HG02938 (cell line): ENCODE measurements around the gene KLK12.

Experiments used
- ATAC-seq: cut with Tn5 transposase; IDR thresholded peaks from one replicate; pipeline ENCODE4 v1.9.1; 2021; ENCODE audit warnings: mild to moderate bottlenecking, moderate library complexity; ENCODE audit not compliant: unreplicated experiment

KLK12 gene, protein sequence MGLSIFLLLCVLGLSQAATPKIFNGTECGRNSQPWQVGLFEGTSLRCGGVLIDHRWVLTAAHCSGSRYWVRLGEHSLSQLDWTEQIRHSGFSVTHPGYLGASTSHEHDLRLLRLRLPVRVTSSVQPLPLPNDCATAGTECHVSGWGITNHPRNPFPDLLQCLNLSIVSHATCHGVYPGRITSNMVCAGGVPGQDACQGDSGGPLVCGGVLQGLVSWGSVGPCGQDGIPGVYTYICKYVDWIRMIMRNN

GRCh38 chr19:51034704-51035103 is at the start of gene KLK12:
KLK12 (minus strand) TSS chr19:51035002; CDS start chr19:51034621, 381 bp downstream.
- no peak for ATAC-seq

DNA sequence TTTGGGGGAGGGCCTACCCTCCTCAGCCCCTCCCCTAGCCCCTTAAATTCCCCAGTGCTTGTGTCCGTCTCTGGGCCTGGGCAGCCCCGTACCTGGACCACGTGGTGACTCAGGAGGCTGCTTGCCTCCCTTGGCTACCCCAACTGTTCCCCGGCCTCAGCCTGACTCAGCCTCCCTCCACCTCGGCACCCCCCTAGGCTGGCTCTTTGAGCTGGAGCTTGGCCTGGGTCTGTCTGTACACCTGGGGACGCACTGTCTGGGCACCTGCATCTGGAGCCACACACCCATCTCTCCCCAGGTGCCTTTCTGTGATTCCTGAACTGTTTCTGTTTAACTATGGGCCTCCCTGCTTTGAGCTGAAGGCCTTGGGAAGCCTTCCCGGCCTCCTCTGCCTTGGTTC is 49.7 kb upstream of the KLK12 start:
- ATAC-seq = no peak

- no peak for ATAC-seq
These were observed 49.0 kb upstream of the KLK12 start for GRCh38 chr19:51083783-51084182.

DNA sequence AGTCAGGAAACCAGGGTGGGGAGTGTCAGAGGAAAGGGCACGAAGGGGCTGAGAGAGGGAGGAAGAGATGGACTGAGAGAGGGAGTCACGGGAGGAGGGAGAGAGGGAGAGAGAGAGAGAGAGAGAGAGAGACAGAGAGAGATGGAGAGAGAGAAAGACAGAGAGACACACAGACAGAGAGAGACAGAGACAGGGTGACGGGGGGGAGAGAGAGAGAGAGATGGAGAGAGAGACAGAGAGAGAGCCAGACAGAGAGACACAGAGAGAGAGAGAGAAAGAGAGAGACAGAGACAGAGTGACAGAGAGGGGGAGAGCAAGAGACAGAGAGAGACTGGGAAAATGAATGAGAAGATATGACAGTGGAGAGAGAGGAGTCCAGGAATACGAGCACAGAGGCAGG is 48.4 kb upstream of the KLK12 start:
- ATAC-seq = no peak

DNA sequence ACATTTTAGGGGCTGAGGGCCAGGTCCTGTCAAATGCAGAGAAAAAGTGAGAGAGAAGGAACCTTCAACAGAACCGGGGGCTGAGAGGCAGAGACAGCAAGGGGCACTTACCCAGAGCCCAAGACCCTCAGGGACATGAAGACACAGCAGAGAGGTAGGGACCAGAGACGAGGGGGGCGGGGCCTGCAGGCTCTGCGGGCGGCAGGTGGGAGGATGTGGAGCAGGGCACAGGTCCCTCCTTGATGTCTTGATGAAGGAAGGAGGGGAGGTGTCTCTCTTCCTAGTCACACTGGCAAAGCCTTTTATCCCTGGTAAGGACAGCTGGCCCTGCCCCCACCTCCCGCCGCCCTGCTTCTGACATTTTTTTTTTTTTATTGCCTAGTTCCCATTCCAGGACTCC is 47.8 kb upstream of the KLK12 start, which contains the start of gene KLK14:
Gene KLK14 (minus strand): TSS at position 277 of the 400 bp plus-strand sequence. CDS start 273 bp downstream, at position 4.
- ATAC-seq = no peak

DNA sequence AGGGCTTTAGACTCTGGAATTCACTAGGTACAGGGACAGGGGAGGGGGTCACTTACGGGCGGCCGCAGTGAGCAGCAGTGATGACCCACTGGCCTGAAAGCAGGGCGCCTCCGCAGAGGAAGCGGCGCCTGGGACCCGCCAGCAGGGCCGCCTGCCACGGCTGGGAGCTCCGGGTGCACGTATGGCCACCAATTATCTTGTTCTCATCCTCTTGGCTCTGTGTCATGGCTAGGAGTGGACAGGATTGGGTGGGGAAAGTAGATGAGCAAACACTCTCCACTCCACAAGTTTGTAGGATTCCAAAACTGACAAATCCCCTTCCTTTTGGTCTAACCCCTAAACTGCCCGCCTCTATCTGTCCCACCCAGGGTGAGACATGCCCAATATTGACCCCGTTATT is 46.7 kb upstream of the KLK12 start:
- ATAC-seq = no peak

GRCh38 chr19:51079481-51080110 is 44.8 kb upstream of the KLK12 start:
- ATAC-seq = no peak

GRCh38 chr19:51078731-51079130 is 43.9 kb upstream of the KLK12 start:
- ATAC-seq = no peak

DNA sequence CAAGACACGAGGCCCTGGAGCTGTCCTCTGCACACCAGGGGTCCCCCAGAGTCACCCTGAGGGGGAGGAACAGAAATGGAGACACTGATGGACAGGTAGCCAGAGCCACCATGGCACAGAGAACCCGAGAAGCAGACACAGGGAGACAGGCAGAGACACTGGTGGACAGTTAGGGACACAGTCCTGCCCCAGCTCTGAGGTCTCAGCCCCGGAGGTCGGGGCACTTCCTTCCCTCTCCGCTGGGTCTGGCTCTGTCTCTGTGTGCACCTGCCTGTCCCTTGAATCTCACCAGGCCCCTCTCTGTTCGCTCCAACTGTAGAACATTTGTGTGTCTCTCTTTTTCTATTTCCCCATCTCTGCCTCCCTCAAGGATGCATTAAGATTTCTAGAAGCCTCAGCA is 43.3 kb upstream of the KLK12 start:
- no peak for ATAC-seq

- no peak for ATAC-seq
These were observed 41.9 kb upstream of the KLK12 start for GRCh38 chr19:51076631-51077213.

DNA sequence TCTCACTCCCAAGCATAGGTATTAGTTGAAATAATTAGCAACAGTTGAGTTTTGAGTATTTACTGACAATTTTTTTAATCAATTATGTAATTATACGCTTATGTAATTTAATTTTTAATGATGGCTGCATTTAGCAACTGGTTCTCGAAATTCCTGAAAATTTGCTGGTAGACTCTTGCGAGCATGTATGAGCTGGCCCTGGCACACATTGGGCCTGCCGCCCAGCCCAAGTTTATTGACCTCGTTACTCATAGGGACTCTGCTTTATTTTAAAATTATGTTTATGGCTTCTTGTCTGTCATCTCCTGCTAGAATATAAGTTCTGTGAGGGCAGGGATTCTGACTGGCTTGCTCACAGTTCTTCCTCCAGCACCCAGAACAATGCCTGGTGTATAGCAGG is 41.2 kb upstream of the KLK12 start:
- ATAC-seq = no peak

- ATAC-seq = no peak
These were observed 36.2 kb upstream of the KLK12 start for GRCh38 chr19:51071095-51071405.

GRCh38 chr19:51070334-51071094 is 35.7 kb upstream of the KLK12 start:
- ATAC-seq = no peak

DNA sequence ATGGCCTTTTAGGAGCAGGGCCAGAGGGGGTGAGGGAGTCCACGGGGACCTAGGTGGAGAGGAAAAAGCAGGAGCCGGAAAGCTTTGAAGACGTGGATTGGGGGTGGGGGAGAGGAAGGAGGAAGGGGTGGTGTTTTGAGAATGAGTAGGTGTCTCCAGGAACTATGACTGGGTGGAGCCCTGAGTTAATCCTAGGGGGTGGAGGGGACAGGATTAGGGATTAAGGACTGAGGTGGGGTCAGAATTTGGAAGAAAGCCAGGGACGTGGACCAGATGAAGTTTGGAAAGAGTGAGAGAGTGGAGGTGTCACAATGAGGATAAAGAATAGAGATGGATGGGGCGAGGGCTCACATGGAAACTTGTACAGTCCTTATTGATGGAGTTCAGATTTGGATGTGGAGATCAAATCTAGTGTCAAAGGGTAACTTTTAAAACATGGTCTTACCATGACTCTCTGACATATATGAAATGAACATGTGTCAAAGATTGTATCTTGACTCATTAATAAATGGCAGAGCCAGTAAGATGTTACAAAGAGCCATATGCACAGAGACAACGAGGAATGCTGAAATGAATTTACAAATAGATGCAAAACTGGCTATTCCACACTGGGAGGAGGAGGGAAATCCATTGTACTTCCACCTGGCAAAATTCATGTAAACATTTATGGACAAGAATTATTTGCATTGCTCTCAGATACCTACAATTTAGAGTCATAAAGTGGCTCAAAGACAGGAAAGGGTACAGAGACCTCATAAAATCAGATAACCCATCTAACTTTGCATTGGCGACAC is 31.8 kb upstream of the KLK12 start:
- ATAC-seq = no peak

- no peak for ATAC-seq
These were observed 30.6 kb upstream of the KLK12 start for GRCh38 chr19:51065221-51065960.

DNA sequence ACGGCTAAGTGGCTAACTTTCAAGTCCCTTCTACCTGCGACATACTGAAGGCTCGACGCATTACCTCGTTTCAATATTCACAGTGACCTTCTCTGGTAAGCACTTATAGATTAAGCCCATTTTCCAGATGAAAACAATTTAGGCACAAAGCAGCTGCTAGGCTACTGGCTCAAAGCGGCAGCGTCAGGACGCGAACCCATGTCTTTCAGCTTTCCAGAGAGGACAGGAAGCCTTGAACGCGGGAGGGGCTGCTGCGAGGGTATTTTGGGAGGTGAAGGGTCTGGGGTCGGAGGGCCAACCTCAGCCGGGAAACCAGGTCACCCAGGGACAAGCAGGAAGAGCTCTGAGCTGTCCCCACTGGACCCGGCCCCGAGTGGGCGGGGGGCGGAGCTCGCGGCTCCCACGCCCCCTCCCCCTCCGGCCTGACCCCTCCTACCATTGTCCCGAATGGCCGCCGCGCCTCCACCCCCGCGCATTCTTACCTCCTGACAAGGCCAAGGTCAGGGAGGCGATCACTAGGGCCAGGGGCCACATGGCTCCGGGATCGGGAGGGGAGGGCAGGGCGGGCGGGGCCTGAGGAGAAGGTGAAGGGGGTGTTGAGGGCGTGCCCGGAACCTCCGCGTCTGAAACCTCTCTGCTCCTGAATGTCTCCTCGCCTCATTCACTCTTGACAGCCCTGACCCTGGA is 29.9 kb upstream of the KLK12 start, which contains the start of gene KLK13:
Gene KLK13 (minus strand): TSS at position 559 of the 687 bp plus-strand sequence. CDS start 25 bp downstream, at position 534.
- ATAC-seq = no peak

DNA sequence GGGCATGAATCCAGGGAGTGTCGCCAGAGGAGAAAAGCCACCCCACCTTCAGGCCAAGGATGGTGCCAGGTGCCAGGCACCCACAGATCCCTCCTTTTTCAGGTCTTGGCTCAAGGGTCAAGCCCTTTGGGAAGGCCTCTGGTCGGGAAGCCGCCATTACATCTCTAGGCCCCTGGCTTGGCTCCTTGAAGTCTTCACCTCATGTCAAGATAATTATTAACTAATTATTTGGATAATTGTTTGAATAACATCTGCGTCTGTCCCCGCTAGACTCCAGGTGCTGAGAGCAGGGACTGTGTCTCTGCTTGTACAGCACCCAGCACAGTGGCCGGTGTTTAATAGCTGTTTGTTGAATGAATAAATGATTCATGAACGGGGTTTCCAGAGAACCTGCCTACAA is 28.9 kb upstream of the KLK12 start:
- ATAC-seq = no peak

- ATAC-seq = no peak
These were observed 26.2 kb upstream of the KLK12 start for GRCh38 chr19:51060973-51061372.

DNA sequence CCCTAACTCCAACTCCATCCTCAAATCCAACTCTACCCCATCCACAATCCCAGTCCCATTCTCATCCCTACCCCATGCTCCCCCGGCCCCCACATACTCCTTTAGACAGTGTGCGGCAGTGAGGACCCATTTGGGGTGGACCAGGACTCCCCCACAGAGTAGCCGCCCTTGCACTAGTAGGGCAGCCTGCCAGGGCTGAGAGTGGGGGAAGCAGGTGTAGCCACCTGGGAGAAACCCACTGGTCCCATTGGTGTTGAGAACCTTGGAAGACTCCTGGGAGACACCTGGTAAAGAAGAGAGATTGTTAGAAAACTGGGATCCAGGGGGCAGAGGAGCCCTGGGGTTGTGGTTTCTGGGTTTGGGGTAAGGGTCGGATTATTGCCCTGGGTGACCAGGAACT is 25.5 kb upstream of the KLK12 start:
- no peak for ATAC-seq

DNA sequence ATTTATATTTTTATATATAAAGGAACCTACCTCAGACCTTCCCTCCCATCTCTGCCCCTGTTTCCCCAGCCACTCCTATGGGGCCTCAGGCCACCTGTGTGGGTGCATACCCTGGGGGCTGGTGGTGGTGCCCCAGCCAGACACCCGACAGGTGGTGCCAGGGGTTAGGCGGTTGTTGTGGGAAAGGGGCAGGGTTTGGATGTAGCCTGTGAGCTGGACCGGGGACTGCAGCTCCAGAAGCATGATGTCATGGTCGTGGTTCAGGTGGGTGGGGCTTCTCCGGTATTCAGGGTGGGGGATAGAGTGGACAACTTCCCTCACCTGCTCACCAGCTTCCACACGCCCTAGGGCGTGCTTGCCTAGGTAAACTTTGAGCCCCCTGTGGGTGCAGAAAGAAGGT is 24.9 kb upstream of the KLK12 start:
- ATAC-seq = no peak
